Ovary (tissue), 9 donors: ENCODE measurements around the gene PRRT3. TPM values are rescaled to one million over a fixed set of nuclear protein-coding genes. Genes with fewer than 3 reads are reported as not detected.
A peak's percentile ranks its signal among the peaks of the same experiment; 100 is the strongest.

Experiments used
- DNase-seq, 5 donors: peaks; one replicate each; pipeline ENCODE4 v3.0.0-alpha.2; 2019 to 2020
- H3K27ac ChIP-seq, 2 donors: fragments of 200-600 bp; one replicate each; pipeline versions ENCODE4 v1.5.1 to v1.8.0; 2019 to 2022
- H3K27me3 ChIP-seq: fragments of 200-600 bp; one replicate; pipeline ENCODE4 v1.8.0; 2022
- H3K36me3 ChIP-seq: fragments of 200-600 bp; sonication (generic); one replicate; pipeline ENCODE4 v1.5.1; 2019
- H3K4me1 ChIP-seq: one replicate; pipeline ENCODE4 v1.8.1; 2013; ENCODE audit warnings: mild to moderate bottlenecking, moderate library complexity; ENCODE audit not compliant: insufficient read depth
- H3K4me3 ChIP-seq: fragments of 200-600 bp; sonication (generic); one replicate; pipeline ENCODE4 v1.5.1; 2017
- H3K9me3 ChIP-seq, 2 donors: fragments of 200-600 bp in 1 of 2; sonication (generic) in 1 of 2; one replicate each; pipeline versions ENCODE4 v1.5.1 to v1.8.1; 2013 to 2019; ENCODE audit warnings: mild to moderate bottlenecking in 1 of 2, moderate library complexity in 1 of 2
- EP300 ChIP-seq: sonication (generic); formaldehyde crosslinking; IDR thresholded peaks from one replicate; pipeline ENCODE4 v1.6.1; 2017; ENCODE audit warnings: antibody characterized with exemption
- POLR2A ChIP-seq: fragments of 450-650 bp; IDR thresholded peaks from one replicate; pipeline ENCODE4 v1.6.1; 2017; ENCODE audit warnings: antibody characterized with exemption, mild to moderate bottlenecking, moderate library complexity
- WGBS, 3 donors: extraction: QIAGEN DNeasy Blood & Tissue Kit in 1 of 3; methylation state at CpG; one replicate each; pipeline versions ENCODE4 v1.1.5 to v1.1.7; 2013 to 2017; 5-methylcytosine and 5-hydroxymethylcytosine counted together
- intact Hi-C, 4 donors: fragments of 100-400 bp; cut with DNase I; formaldehyde crosslinking; loops; one replicate each; pipeline versions ENCODE4 v1.11.0 to v1.15.1; 2022 to 2023
- polyA plus RNA-seq, 2 donors: library from polyadenylated mRNA; stranded (reverse); fragments of 200-250 nt in 1 of 2; fragments of 350-450 nt in 1 of 2; fragmentation: Illumina TruSeq in 1 of 2; extraction: RNeasy Lipid Tissue Mini Kit (QIAGEN cat#74804) in 1 of 2; gene quantifications; one replicate each; pipeline ENCODE4 v1.2.3, GENCODE V29; 2013 to 2014
- total RNA-seq, 7 donors: library from RNA; depleted of rRNA in 2 of 7; stranded (reverse); fragments of >200 nt in 2 of 7; fragmentation: NEBNext Ultra II Directional in 3 of 7; extraction: Animal tissue kit (Norgen Biotek cat#: 25700) in 3 of 7; gene quantifications; one replicate each; pipeline versions ENCODE4 v1.1.0 to v1.2.4, GENCODE V29; 2016 to 2023
- TF ChIP-seq, protein P1 (sequence below), 3 donors: fragments of 450-650 bp in 2 of 3; fragments of 200-600 bp in 1 of 3; IDR thresholded peaks; one replicate each; pipeline versions ENCODE4 v1.5.1 to v1.8.0; 2016 to 2022; ENCODE audit warnings: antibody characterized with exemption in 3 of 3, mild to moderate bottlenecking in 1 of 3
- donor health status: DM: no; HTN: no; CAD: no; lungs with moderate emphysema.
- donor health status: DM: no; HTN: no; CAD: no.
- donor health status: Bipolar disorder and iron deficiency.
- donor health status: DM: yes; HTN: yes; CAD: no.
- donor health status: DM: no; HTN: no; CAD: no.
- donor health status: DM: yes; HTN: yes; CAD: no.

Gene PRRT3
- total and polyA plus RNA-seq, 9 donors = 1.0 to 6.0 (median 1.9) TPM

DNA sequence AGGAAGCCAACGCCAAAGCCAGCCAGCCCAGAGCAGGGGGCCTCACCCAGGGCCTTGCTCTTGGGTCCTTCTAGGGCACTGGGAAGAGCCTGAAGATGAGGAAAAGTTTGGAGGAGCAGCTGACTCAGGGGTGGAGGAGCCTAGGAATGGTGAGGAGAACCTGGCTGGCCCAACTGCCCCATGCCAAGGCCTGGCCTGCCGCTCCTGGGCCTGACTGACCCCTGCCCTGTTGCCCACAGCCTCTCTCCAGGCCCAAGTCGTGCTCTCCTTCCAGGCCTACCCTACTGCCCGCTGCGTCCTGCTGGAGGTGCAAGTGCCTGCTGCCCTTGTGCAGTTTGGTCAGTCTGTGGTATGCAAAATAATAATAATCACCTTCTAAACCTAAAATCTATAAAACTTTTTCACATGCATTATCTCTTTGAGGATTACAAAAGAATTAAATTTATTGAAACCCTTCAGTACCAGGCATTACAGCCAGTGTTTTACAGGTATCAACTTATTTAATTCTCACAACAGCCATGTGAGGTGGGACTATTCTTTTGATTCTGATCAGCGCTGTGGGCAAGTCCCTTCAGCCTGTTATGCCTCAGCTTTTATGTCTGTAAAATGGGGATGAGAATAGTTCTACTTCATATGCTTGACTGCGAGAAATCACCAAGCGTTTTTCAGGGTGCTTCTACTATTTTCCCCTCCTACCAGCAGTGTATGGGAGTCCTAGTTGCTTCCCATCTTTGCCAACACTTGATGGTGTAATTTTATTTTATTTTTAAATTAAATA, 33.8 kb downstream of the PRRT3 start:
- Histone ChIP-seq H3K4me3 (no peak overlapping the region), H3K9me3 (no peaks in the 10 kb centered on the region), H3K27ac (no peak overlapping the region), H3K4me1 (peaks cover 13% of the 10 kb centered on the region), H3K27me3 (no peaks in the 10 kb centered on the region), H3K36me3 (no peaks in the 10 kb centered on the region)
- DNase-seq = no peak
- intact Hi-C loops = loop anchor here in 2 of 4 donors (5.0 kb wide), 2 partner anchors 56 to 71 kb away; no protein-coding TSS in a partner anchor
- WGBS, 3 donors = 80 to 89% (median 88%) methylated on average over 8 of the region's 8 CpGs
- TF ChIP-seq POLR2A (no peak), EP300 (no peak)
- TF ChIP-seq, protein P1, sequence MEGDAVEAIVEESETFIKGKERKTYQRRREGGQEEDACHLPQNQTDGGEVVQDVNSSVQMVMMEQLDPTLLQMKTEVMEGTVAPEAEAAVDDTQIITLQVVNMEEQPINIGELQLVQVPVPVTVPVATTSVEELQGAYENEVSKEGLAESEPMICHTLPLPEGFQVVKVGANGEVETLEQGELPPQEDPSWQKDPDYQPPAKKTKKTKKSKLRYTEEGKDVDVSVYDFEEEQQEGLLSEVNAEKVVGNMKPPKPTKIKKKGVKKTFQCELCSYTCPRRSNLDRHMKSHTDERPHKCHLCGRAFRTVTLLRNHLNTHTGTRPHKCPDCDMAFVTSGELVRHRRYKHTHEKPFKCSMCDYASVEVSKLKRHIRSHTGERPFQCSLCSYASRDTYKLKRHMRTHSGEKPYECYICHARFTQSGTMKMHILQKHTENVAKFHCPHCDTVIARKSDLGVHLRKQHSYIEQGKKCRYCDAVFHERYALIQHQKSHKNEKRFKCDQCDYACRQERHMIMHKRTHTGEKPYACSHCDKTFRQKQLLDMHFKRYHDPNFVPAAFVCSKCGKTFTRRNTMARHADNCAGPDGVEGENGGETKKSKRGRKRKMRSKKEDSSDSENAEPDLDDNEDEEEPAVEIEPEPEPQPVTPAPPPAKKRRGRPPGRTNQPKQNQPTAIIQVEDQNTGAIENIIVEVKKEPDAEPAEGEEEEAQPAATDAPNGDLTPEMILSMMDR (IDR thresholded peaks at IDR 0.05) = no peak

DNA sequence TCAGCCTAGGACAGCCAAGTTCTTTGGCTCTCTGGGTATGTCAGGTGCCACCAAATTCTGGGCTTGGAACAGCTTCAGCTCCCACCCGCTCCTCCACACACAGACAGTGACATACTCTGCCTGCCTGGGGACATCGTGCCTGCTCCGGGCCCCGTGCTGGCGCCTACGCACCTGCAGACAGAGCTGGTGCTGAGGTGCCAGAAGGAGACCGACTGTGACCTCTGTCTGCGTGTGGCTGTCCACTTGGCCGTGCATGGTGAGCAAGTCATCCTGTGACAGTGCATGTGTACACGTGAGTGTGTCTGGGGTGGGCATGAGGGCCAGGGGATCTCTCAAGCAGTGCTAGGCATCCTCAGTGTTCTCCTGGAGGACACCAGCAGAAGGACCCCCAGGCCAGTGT, 34.4 kb downstream of the PRRT3 start:
- Histone ChIP-seq H3K36me3 (no peaks in the 10 kb centered on the region), H3K27ac (peak overlapping the region; percentile 36 to 82), H3K9me3 (no peaks in the 10 kb centered on the region), H3K4me1 (peaks cover 13% of the 10 kb centered on the region), H3K4me3 (no peak overlapping the region), H3K27me3 (no peaks in the 10 kb centered on the region)
- WGBS, 3 donors = 78 to 91% (median 83%) methylated on average over 10 of the region's 10 CpGs
- intact Hi-C loops = loop anchor here in 2 of 4 donors (5.0 kb wide), 2 partner anchors 56 to 71 kb away; no protein-coding TSS in a partner anchor
- peak in 3 of 5 donors; percentile 24 to 44 (median 35) for DNase-seq
- TF ChIP-seq, protein P1 (IDR thresholded peaks at IDR 0.05) = no peak
- TF ChIP-seq EP300 (no peak), POLR2A (no peak)

DNA sequence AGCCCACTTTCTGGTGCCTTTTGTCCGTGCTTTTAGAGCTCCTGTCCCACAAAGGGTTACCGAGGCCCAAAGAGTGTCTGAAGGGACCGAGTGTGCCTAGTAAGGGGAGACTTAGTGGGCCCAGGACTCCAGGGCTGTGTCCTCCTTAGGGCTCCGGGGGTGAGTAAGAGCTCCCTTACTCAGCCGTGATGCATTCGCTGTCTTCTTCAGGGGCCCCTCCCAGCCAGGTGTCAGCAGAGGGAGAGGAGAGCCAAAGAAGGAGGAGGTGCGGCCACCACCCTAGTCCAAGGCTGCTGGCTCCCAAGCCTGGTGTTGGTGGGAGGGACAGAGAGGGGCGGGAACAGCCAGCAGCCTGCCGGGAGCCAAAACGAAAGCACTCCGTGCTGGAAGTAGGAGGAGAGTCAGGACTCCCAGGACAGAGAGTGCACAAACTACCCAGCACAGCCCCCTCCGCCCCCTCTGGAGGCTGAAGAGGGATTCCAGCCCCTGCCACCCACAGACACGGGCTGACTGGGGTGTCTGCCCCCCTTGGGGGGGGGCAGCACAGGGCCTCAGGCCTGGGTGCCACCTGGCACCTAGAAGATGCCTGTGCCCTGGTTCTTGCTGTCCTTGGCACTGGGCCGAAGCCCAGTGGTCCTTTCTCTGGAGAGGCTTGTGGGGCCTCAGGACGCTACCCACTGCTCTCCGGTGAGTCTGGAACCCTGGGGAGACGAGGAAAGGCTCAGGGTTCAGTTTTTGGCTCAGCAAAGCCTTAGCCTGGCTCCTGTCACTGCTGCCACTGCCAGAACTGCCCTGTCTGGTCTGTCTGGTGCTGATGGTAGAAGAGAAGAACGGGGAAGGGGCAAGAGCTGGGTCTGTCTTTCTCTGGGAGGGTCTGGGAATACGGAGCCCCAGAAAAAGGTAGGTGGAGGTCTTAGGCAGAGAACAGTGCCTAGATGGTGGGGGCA, 35.2 kb downstream of the PRRT3 start, which contains the start of gene IL17RC:
TSS of gene IL17RC (plus strand) at position 365 of the 947 bp plus-strand sequence. CDS start at position 583, 218 bp downstream.
- Histone ChIP-seq H3K4me3 (peak within 1 kb of the TSS; percentile 59), H3K27me3 (no peaks in the 10 kb centered on the region), H3K9me3 (no peaks in the 10 kb centered on the region), H3K27ac (peak within 1 kb of the TSS; percentile 82 to 84), H3K36me3 (no peaks in the 10 kb centered on the region), H3K4me1 (peaks cover 13% of the 10 kb centered on the region)
- DNase-seq = peak; percentile 84 to 91 (median 88)
- TF ChIP-seq, protein P1 (IDR thresholded peaks at IDR 0.05) = peak in 1 of 3 donors; percentile 12
- TF ChIP-seq EP300 (no peak), POLR2A (peak; percentile 66)
- WGBS, 3 donors = 2 to 3% (median 3%) methylated on average over 16 to 19 of the region's 19 CpGs
- intact Hi-C loops = loop anchor here in 2 of 4 donors (5.0 kb wide), 2 partner anchors 55 to 70 kb away; no protein-coding TSS in a partner anchor

DNA sequence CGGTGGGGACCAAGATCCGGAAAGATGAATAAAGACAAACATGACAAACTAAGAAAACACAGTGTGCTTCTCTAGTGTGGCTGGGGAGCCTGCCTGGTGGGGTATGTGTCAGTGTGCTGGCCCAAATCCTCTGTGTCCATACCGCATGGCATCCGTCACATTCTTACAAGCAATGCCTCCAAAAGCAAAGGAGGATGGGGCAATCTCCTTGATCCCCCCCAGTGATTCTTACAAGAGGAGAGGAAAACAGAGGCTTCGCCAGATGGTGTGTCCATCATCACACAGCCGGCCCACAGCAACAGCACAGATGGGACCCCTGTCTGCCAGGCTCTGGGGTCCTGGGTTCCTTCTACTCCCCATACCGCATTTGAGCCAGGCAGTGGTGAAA, 35.9 kb downstream of the PRRT3 start:
- H3K27me3 ChIP-seq = no peaks in the 10 kb centered on the region
- no peaks in the 10 kb centered on the region for H3K36me3 ChIP-seq
- peak in 2 of 5 donors; percentile 25 to 39 for DNase-seq
- H3K9me3 ChIP-seq = no peaks in the 10 kb centered on the region
- H3K4me1 ChIP-seq = peaks cover 13% of the 10 kb centered on the region
- intact Hi-C loops = loop anchor here in 2 of 4 donors (5.0 kb wide), 2 partner anchors 54 to 69 kb away; no protein-coding TSS in a partner anchor
- 33 to 45% (median 40%) methylated on average over 7 of the region's 7 CpGs for WGBS, 3 donors
- TF ChIP-seq POLR2A (no peak), EP300 (no peak)
- TF ChIP-seq, protein P1 (IDR thresholded peaks at IDR 0.05) = no peak
- peak overlapping the region; percentile 59 for H3K4me3 ChIP-seq
- H3K27ac ChIP-seq = peak overlapping the region; percentile 76 to 82
